Fibroblast of lung (primary cell): ENCODE results near the gene NOS1AP. TPM values are rescaled to one million over a fixed set of nuclear protein-coding genes. Genes with fewer than 3 reads are reported as not detected.

Experiments used
- DNase-seq, 2 donors: peaks; one replicate each; pipeline versions ENCODE4 v3.0.0 to v3.0.0-alpha.2; 2010; ENCODE audit warnings: low read depth in 2 of 2
- H2AFZ ChIP-seq: 2 replicates; pipeline ENCODE4 v1.5.1; 2012; ENCODE audit warnings: low read length, control low read depth, inconsistent platforms
- H3K27ac ChIP-seq: 2 replicates; pipeline ENCODE4 v1.5.1; 2011; ENCODE audit warnings: low read length, control low read depth; ENCODE audit not compliant: insufficient read depth
- H3K27me3 ChIP-seq: 2 replicates; pipeline ENCODE4 v1.5.1; 2011; ENCODE audit warnings: mild to moderate bottlenecking, low read length; ENCODE audit not compliant: control insufficient read depth, insufficient read depth
- H3K36me3 ChIP-seq: 2 replicates; pipeline ENCODE4 v1.5.1; 2011; ENCODE audit warnings: low read length; ENCODE audit not compliant: control insufficient read depth, insufficient read depth
- H3K4me1 ChIP-seq: 2 replicates; pipeline ENCODE4 v1.5.1; 2011; ENCODE audit warnings: low read length; ENCODE audit not compliant: control insufficient read depth, insufficient read depth; ENCODE audit errors: extremely low read depth
- H3K4me2 ChIP-seq: 2 replicates; pipeline ENCODE4 v1.5.1; 2011; ENCODE audit warnings: low read length, control low read depth; ENCODE audit not compliant: insufficient read depth; ENCODE audit errors: extremely low read depth
- H3K4me3 ChIP-seq, 4 experiments: fragments of 200-600 bp in 1 of 4; sonication (generic) in 1 of 4; replicated peaks in 1 of 4; 2 replicates each; pipeline ENCODE4 v1.5.1; 2011 to 2016; ENCODE audit warnings: low read length in 4 of 4, low read depth in 3 of 4, mild to moderate bottlenecking in 3 of 4, control low read depth in 2 of 4, inconsistent platforms in 1 of 4, mixed read lengths in 1 of 4; ENCODE audit not compliant: insufficient read depth in 1 of 4; ENCODE audit errors: control extremely low read depth in 1 of 4
- H3K79me2 ChIP-seq: 2 replicates; pipeline ENCODE4 v1.5.1; 2012; ENCODE audit warnings: mild to moderate bottlenecking, low read length, inconsistent platforms; ENCODE audit not compliant: control insufficient read depth, insufficient read depth
- H3K9ac ChIP-seq: 2 replicates; pipeline ENCODE4 v1.5.1; 2011; ENCODE audit warnings: mild to moderate bottlenecking, low read length, control low read depth; ENCODE audit not compliant: insufficient read depth
- H3K9me3 ChIP-seq: 2 replicates; pipeline ENCODE4 v1.5.1; 2012; ENCODE audit warnings: low read depth, low read length; ENCODE audit not compliant: control insufficient read depth, insufficient read depth
- H4K20me1 ChIP-seq: 2 replicates; pipeline ENCODE4 v1.5.1; 2011; ENCODE audit warnings: low read length; ENCODE audit not compliant: control insufficient read depth, insufficient read depth; ENCODE audit errors: extremely low read depth
- EZH2 ChIP-seq: IDR thresholded peaks from 2 replicates; pipeline ENCODE4 v1.5.1; 2012; ENCODE audit warnings: low read length, control low read depth, mild to moderate bottlenecking; ENCODE audit errors: missing control alignments
- polyA plus RNA-seq, 2 donors: library from polyadenylated mRNA; depleted of rRNA in 1 of 2; stranded (reverse) in 1 of 2; unstranded in 1 of 2; fragments of >200 nt; gene quantifications; 2 replicates each; pipeline ENCODE4 v1.2.1, GENCODE V29; 2011 to 2012; ENCODE audit warnings: missing spikeins in 1 of 2
- total RNA-seq: library from RNA; depleted of rRNA; stranded (reverse); fragments of >200 nt; gene quantifications from 2 replicates; pipeline ENCODE4 v1.2.1, GENCODE V29; 2014
- TF ChIP-seq, protein P1 (sequence below), 2 donors: IDR thresholded peaks in 1 of 2; conservative IDR thresholded peaks in 1 of 2; 1 replicate in 1 of 2; 2 replicates in 1 of 2; pipeline ENCODE4 v1.5.1; 2011 to 2012; ENCODE audit warnings: low read length in 2 of 2, control low read depth in 1 of 2, inconsistent platforms in 1 of 2, low read depth in 1 of 2, mild to moderate bottlenecking in 1 of 2

NOS1AP gene
- total and polyA plus RNA-seq, 2 donors (not counting 1 experiment from before 2014, with no cell fraction given) = 0.14 to 0.17 TPM

DNA sequence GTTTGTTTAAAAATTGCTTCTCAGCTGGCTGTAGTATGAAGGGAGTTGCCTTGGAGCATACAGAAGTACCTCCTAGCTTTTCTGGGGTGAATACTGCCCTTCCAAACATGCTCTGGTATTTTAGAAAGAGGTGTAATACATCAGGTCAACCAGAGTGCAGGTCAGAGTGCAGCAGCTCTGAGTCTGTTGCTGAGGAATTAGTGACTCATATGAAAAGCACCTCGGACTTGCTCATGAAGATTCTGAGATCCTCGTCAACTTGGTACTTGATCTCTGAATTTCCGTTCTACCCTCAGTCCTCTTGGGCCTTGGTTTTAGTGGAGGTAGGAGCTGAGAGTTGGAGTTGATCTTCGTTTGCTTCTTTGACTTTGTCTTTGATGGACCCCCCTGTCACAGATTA lies 67.3 kb downstream of the NOS1AP start:
- peak overlapping the region; percentile 29 for H2AFZ ChIP-seq
- H3K36me3 ChIP-seq = no peaks in the 10 kb centered on the region
- H3K79me2 ChIP-seq = no peaks in the 10 kb centered on the region
- no peak for TF ChIP-seq EZH2
- TF ChIP-seq, protein P1, sequence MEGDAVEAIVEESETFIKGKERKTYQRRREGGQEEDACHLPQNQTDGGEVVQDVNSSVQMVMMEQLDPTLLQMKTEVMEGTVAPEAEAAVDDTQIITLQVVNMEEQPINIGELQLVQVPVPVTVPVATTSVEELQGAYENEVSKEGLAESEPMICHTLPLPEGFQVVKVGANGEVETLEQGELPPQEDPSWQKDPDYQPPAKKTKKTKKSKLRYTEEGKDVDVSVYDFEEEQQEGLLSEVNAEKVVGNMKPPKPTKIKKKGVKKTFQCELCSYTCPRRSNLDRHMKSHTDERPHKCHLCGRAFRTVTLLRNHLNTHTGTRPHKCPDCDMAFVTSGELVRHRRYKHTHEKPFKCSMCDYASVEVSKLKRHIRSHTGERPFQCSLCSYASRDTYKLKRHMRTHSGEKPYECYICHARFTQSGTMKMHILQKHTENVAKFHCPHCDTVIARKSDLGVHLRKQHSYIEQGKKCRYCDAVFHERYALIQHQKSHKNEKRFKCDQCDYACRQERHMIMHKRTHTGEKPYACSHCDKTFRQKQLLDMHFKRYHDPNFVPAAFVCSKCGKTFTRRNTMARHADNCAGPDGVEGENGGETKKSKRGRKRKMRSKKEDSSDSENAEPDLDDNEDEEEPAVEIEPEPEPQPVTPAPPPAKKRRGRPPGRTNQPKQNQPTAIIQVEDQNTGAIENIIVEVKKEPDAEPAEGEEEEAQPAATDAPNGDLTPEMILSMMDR (conservative IDR thresholded peaks at IDR 0.05 in 1 of 2, IDR thresholded peaks at IDR 0.05 in 1 of 2; ENCODE audit: low read depth in 1 of 2, low read length in 2 of 2) = no peak
- peak; percentile 77 to 94 for DNase-seq
- H3K27ac ChIP-seq = peak overlapping the region; percentile 26
- no peaks in the 10 kb centered on the region for H3K27me3 ChIP-seq
- H4K20me1 ChIP-seq = no peaks in the 10 kb centered on the region
- peak overlapping the region; percentile 61 for H3K4me2 ChIP-seq
- H3K4me1 ChIP-seq = peaks cover 12% of the 10 kb centered on the region
- no peaks in the 10 kb centered on the region for H3K9me3 ChIP-seq
- no peak overlapping the region for H3K4me3 ChIP-seq
- no peak overlapping the region for H3K9ac ChIP-seq

DNA sequence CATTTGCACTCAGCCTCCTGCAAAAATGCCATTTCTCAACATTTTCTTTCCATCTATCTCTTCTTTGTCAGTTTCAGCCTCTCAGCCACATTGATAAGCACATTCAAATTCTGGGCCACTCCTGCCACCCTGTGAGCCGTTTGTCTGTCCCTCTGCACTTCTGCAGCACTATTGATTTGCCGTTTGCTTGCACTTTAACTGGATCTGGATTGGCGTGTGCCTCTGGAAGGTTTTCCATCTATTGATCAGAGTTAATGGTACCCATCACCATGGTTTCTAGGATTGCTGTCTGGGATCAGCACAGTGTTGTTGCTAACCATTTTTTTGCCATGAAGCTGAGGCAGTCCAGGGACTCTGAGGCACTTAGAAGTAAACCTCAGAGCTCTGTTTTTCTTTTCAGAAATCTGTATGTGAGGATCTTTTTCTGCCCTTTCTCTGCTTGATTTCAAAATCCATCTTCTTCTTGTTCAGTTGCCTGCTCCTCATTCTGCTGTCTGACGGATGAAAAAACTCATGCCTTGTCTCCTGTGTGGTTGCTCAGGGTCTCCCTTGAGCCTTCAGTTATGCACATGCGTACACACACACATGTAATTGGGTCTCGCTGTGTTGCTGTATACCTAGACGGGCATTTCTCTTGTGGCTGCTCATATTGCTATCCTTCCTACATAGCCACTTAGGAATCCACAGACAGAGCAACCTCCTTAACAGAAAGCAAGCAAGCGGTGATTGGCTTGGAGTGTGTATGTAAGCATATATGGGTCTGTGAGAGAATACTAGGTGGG lies 67.9 kb downstream of the NOS1AP start:
- no peak for TF ChIP-seq EZH2
- TF ChIP-seq, protein P1 (conservative IDR thresholded peaks at IDR 0.05 in 1 of 2, IDR thresholded peaks at IDR 0.05 in 1 of 2; ENCODE audit: low read depth in 1 of 2, low read length in 2 of 2) = no peak
- no peak overlapping the region for H3K9ac ChIP-seq
- H3K79me2 ChIP-seq = no peaks in the 10 kb centered on the region
- H3K4me1 ChIP-seq = peaks cover 12% of the 10 kb centered on the region
- H3K27me3 ChIP-seq = no peaks in the 10 kb centered on the region
- no peaks in the 10 kb centered on the region for H3K36me3 ChIP-seq
- H3K27ac ChIP-seq = peak overlapping the region; percentile 26
- H4K20me1 ChIP-seq = no peaks in the 10 kb centered on the region
- H3K9me3 ChIP-seq = no peaks in the 10 kb centered on the region
- peak in 1 of 2 donors; percentile 45 for DNase-seq
- H2AFZ ChIP-seq = peak overlapping the region; percentile 29
- no peak overlapping the region for H3K4me3 ChIP-seq
- H3K4me2 ChIP-seq = peak overlapping the region; percentile 61

- Histone ChIP-seq H3K27ac (no peak overlapping the region), H3K27me3 (no peaks in the 10 kb centered on the region), H3K4me3 (no peak overlapping the region), H3K79me2 (no peaks in the 10 kb centered on the region), H3K4me2 (no peak overlapping the region), H3K36me3 (no peaks in the 10 kb centered on the region), H3K4me1 (peaks cover 12% of the 10 kb centered on the region), H2AFZ (no peak overlapping the region), H3K9ac (no peak overlapping the region), H4K20me1 (no peaks in the 10 kb centered on the region), H3K9me3 (no peaks in the 10 kb centered on the region)
- no peak for TF ChIP-seq EZH2
- TF ChIP-seq, protein P1 (conservative IDR thresholded peaks at IDR 0.05 in 1 of 2, IDR thresholded peaks at IDR 0.05 in 1 of 2; ENCODE audit: low read depth in 1 of 2, low read length in 2 of 2) = no peak
- DNase-seq = no peak
Observed at GRCh38 chr1:162138112-162138511, 68.6 kb downstream of the NOS1AP start.
